Aorta (tissue), 5 donors: ENCODE results near the gene FAM118A. TPM values are rescaled to one million over a fixed set of nuclear protein-coding genes. Genes with fewer than 3 reads are reported as not detected.
"Not testable (repeated sequence)": the region's sequence is repeated elsewhere in the genome, so short reads cannot be mapped to it uniquely, and the experiment has no call there.

Experiments
- ATAC-seq: fragments of 200-7000 bp; cut with Tn5 transposase; one replicate; pipeline ENCODE4 v1.9.1; 2022; ENCODE audit warnings: moderate library complexity; ENCODE audit not compliant: low FRiP score
- DNase-seq, 2 donors: peaks; one replicate each; pipeline ENCODE4 v3.0.0-alpha.2; 2020
- H3K27ac ChIP-seq, 2 donors: one replicate each; pipeline ENCODE4 v1.5.1; 2013; ENCODE audit warnings: low read length in 2 of 2, mild to moderate bottlenecking in 2 of 2, moderate library complexity in 2 of 2, control low read depth in 1 of 2, inconsistent platforms in 1 of 2, low read depth in 1 of 2
- H3K27me3 ChIP-seq, 2 donors: one replicate each; pipeline ENCODE4 v1.6.1; 2013; ENCODE audit warnings: control low read depth in 1 of 2, low read length in 1 of 2, mild to moderate bottlenecking in 1 of 2, moderate library complexity in 1 of 2; ENCODE audit not compliant: insufficient read depth in 2 of 2, control insufficient read depth in 1 of 2
- H3K36me3 ChIP-seq, 2 donors: one replicate each; pipeline ENCODE4 v1.6.1; 2013; ENCODE audit warnings: control low read depth in 1 of 2, low read length in 1 of 2, mild to moderate bottlenecking in 1 of 2; ENCODE audit not compliant: insufficient read depth in 2 of 2, control insufficient read depth in 1 of 2
- H3K4me1 ChIP-seq, 2 donors: one replicate each; pipeline ENCODE4 v1.6.1; 2013; ENCODE audit warnings: low read length in 2 of 2, control low read depth in 1 of 2, mild to moderate bottlenecking in 1 of 2, moderate library complexity in 1 of 2; ENCODE audit not compliant: insufficient read depth in 2 of 2, control insufficient read depth in 1 of 2
- H3K4me3 ChIP-seq, 2 donors: one replicate each; pipeline ENCODE4 v1.5.1; 2013; ENCODE audit warnings: low read length in 2 of 2, control low read depth in 1 of 2, mild to moderate bottlenecking in 1 of 2
- H3K9me3 ChIP-seq: one replicate; pipeline ENCODE4 v1.6.1; 2013; ENCODE audit warnings: mild to moderate bottlenecking, low read length; ENCODE audit not compliant: control insufficient read depth
- WGBS, 2 donors: extraction: QIAGEN DNeasy Blood & Tissue Kit; methylation state at CpG; one replicate each; pipeline ENCODE4 v1.1.7; 2013; 5-methylcytosine and 5-hydroxymethylcytosine counted together
- intact Hi-C, 2 donors: fragments of 100-400 bp; cut with DNase I; formaldehyde crosslinking; loops; one replicate each; pipeline versions ENCODE4 v1.14.2 to v1.15.0; 2022
- long read RNA-seq, 2 donors: library from polyadenylated mRNA; unstranded; transcript quantifications; one replicate each; pipeline ENCODE4 v2.0.0, GENCODE V29; 2020 to 2021
- polyA plus RNA-seq, 2 donors: library from polyadenylated mRNA; stranded (reverse); fragments of 200-250 nt; gene quantifications; one replicate each; pipeline ENCODE4 v1.2.3, GENCODE V29; 2013
- total RNA-seq, 2 donors: library from RNA; stranded (reverse); fragmentation: NEBNext Ultra II Directional; extraction: Animal tissue kit (Norgen Biotek cat#: 25700); gene quantifications; one replicate each; pipeline ENCODE4 v1.2.1, GENCODE V29; 2021
- donor health status: healthy with polysubstance abuse.
- donor health status: Bipolar disorder and iron deficiency.
- donor health status: DM: no; HTN: no; CAD: no.
- donor health status: DM: no; HTN: no; CAD: no.
- donor health status: DM: yes; HTN: yes; CAD: no.

FAM118A gene
- total RNA-seq, result 10 to 100 TPM; 59.2 to 66.7 TPM
- polyA plus RNA-seq, result 100 to 1,000 TPM in 1 of 2 donors, 1 to 10 TPM in 1; 8.6 to 320 TPM
- long read RNA-seq, donor 1, partial matches to known transcripts, result 5 of 26 reads
- long read RNA-seq, donor 1, other reads (novel, unspliced or antisense), result 17 of 26 reads
- long read RNA-seq, donor 2, partial matches to known transcripts, result 3 of 18 reads
- long read RNA-seq, donor 2, other reads (novel, unspliced or antisense), result 15 of 18 reads

DNA sequence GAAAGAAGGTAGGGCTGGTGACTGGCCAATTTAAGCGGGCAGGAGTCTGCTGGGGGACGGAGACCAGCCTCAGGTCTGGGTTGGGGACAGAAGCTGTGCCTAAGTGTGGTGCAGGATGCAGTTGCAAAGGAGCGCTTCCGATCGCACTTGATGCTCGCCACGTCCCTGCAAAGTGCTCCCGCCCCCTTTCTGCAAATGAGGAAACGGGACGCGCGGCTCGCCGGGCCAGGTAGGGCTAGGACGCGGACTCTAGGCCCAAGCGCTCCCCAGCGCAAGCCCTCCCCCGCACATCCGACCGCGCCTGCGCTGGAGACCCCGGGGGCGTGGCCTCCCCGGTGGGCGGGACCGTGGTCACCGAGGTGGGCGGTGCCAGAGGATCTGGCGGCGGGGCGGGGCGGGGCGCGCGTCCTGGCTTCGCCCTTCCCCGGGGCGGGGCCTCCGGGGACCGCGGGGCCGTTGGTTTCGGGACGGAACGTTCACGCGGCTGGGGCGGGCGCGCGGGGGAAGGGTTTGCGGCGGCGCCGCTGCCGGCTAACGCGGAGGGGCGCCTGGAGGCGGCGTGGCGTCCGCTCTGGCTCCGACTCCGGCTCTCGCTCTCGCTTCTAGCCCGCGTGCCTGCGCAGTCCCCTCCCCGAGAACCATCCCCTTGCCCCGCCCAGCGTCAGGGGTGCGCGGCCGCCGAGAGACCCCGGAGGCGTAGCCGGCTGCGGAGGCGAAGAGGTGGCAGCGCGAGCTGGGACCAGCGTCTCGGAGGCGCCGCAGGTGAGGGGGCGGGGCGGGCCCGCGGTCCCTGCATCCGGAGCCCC lies at the start of gene FAM118A:
Gene FAM118A, plus strand, starts transcription at position 513 of the 806 bp plus-strand sequence. CDS start 12,446 bp downstream, outside the sequence.
- H3K36me3 ChIP-seq, result no peaks in the 10 kb centered on the region
- 1% methylated on average over 38 to 95 of the region's 95 CpGs for WGBS, 2 donors
- DNase-seq (peak; percentile 95 to 97), ATAC-seq (peak; percentile 96)
- H3K4me3 ChIP-seq, result peak within 1 kb of the TSS; percentile 78 to 83
- peaks cover 0 to 2% of the 10 kb centered on the region in 2 donors for H3K4me1 ChIP-seq
- no peaks in the 10 kb centered on the region for H3K9me3 ChIP-seq
- intact Hi-C loops, result loop anchor here (5.0 to 10.0 kb wide), 4 partner anchors 32 to 775 kb away; no protein-coding TSS in a partner anchor
- H3K27me3 ChIP-seq, result no peaks in the 10 kb centered on the region
- peak within 1 kb of the TSS in 1 of 2 donors; percentile 25 for H3K27ac ChIP-seq

DNA sequence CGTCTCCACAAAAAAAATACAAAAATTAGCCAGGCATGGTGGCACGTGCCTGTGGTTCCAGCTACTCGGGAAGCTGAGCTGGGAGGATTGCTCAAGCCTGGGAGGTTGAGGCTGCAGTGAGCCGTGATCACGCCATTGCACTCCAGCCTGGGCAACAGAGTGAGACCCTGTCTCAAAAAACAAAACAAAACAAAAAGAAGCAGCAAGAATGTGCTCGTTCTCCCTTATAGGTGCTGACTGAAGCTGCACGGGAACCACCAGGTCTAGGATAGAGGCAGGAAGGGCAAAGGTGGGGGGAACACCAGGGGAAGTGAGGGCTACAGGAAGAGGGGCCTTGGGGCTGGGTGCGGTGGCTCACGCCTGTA lies 49.4 kb upstream of the FAM118A start:
- ATAC-seq, H3K36me3 ChIP-seq, H3K27me3 ChIP-seq, H3K4me3 ChIP-seq, H3K9me3 ChIP-seq, DNase-seq, H3K27ac ChIP-seq, H3K4me1 ChIP-seq: not testable (repeated sequence)
- intact Hi-C loops, result loop anchor here in 1 of 2 donors (5.0 kb wide), 1 partner anchor 93 kb away; no protein-coding TSS in a partner anchor
- 93 to 95% methylated on average over 9 of the region's 9 CpGs for WGBS, 2 donors

DNA sequence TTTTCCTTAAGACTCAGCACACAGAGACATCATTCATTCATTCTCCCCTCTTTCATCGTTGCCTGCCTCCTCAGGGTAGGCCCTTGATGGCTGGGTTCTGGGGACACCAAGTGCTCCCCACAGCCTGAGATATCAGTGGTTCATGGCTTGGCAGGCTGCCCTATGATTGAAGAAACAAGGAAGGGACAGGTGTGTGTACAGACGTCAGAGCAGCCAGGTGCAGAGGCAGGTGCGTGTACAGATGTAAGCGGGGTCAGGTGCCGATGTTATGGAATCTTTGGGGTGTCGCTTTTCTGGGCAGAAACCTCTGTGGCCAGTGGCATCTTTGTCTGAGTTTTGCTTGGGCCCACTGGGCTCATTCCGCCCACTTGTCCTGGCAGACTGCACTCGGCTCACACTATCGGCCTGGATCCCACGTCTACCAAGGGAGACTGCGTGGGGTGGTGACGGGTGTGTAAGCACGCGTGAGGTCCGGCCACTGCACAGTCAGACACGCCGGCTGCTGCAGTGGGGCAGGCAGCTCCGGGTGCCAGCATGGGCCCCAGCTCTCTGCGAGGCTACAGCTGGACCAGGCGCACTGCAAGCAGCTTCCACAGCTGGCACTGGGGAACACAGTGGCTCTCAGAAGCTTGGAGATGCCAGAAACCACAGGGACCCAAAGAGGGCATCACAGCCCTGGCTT lies 48.2 kb upstream of the FAM118A start:
- 73 to 77% methylated on average over 20 of the region's 20 CpGs for WGBS, 2 donors
- Histone ChIP-seq H3K9me3 (no peaks in the 10 kb centered on the region), H3K4me1 (no peaks in the 10 kb centered on the region), H3K36me3 (no peaks in the 10 kb centered on the region), H3K27ac (no peak overlapping the region), H3K4me3 (no peak overlapping the region), H3K27me3 (no peaks in the 10 kb centered on the region)
- peak in 1 of 2 donors; percentile 51 for DNase-seq
- ATAC-seq, result no peak
- intact Hi-C loops, result loop anchor here in 1 of 2 donors (5.0 kb wide), 1 partner anchor 94 kb away; no protein-coding TSS in a partner anchor

DNA sequence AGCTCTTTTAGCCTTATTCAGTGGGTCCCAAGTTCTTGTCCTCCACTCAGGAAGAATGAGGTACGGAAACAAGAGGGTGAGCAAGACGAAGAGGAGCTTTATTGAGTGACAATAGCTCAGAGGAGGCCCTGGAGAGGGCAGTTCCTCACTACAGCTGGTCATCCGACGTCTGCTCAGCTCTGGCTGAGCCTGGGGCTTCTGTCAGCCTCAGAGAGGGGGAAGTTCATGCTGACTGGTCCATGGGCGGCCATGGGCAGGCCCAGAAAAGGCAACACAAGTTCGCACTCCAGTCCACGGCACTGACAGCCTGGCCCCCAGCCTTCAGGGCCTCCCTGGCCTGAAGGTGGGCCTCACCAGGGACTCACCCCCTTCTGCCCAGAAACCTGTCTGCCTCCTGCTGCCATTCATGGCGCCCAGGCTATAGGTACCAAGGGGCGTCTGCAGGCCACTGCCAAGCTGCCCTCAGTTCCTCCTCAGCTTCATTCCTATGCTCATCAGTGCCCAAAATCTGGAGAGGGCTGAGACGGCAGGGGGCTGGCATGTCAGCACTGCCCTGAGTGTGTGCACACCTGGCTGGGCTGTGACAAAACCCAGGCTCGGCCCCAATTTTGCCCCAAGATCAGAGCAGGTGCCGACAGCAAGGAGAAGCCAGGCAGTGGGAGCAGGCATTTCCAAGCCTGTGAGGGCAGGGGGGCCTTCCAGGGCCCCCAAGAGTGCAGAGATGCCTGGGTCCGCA lies 47.4 kb upstream of the FAM118A start:
- WGBS, 2 donors, result 75 to 90% methylated on average over 12 to 13 of the region's 13 CpGs
- ATAC-seq, result no peak

DNA sequence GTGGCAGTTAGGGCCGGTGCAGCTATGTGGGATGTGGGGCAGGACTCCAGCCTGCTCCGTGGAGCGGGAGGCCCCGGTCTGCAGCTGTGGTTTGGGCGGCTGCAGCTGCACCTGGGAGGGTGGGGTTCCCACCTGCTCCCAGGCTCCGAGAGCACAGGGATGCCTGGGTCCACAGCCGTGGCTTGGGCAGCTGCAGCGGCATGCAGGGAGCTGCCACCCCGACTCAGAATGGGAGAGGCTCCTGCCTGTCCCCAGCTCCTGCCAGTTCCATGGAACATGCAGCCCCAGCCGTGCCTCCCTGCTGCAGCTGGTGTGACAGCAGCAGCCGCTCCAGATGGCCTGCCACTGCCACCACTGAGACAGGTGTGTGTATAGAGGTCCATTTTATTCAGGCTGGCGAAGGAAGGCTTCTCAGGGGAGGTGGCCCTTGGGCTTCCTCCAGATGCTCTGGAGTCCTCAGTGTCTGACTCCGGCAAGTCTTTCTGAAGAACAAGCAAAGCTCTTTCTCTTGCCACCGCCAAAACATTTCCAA lies 46.7 kb upstream of the FAM118A start:
- Histone ChIP-seq H3K27me3 (no peaks in the 10 kb centered on the region), H3K36me3 (no peaks in the 10 kb centered on the region), H3K4me3 (no peak overlapping the region), H3K27ac (no peak overlapping the region), H3K4me1 (no peaks in the 10 kb centered on the region), H3K9me3 (no peaks in the 10 kb centered on the region)
- DNase-seq (peak in 1 of 2 donors; percentile 45), ATAC-seq (no peak)
- intact Hi-C loops, result loop anchor here in 1 of 2 donors (5.0 kb wide), 1 partner anchor 96 kb away; no protein-coding TSS in a partner anchor
- 83 to 84% methylated on average over 14 of the region's 14 CpGs for WGBS, 2 donors

More for the DNA sequence above, 47.4 kb upstream of the FAM118A start:
- Histone ChIP-seq H3K27me3 (no peaks in the 10 kb centered on the region), H3K4me1 (no peaks in the 10 kb centered on the region), H3K36me3 (no peaks in the 10 kb centered on the region), H3K9me3 (no peaks in the 10 kb centered on the region), H3K27ac (no peak overlapping the region), H3K4me3 (no peak overlapping the region)
- intact Hi-C loops, result loop anchor here in 1 of 2 donors (5.0 kb wide), 1 partner anchor 95 kb away; no protein-coding TSS in a partner anchor
- DNase-seq, result peak; percentile 55 to 76

DNA sequence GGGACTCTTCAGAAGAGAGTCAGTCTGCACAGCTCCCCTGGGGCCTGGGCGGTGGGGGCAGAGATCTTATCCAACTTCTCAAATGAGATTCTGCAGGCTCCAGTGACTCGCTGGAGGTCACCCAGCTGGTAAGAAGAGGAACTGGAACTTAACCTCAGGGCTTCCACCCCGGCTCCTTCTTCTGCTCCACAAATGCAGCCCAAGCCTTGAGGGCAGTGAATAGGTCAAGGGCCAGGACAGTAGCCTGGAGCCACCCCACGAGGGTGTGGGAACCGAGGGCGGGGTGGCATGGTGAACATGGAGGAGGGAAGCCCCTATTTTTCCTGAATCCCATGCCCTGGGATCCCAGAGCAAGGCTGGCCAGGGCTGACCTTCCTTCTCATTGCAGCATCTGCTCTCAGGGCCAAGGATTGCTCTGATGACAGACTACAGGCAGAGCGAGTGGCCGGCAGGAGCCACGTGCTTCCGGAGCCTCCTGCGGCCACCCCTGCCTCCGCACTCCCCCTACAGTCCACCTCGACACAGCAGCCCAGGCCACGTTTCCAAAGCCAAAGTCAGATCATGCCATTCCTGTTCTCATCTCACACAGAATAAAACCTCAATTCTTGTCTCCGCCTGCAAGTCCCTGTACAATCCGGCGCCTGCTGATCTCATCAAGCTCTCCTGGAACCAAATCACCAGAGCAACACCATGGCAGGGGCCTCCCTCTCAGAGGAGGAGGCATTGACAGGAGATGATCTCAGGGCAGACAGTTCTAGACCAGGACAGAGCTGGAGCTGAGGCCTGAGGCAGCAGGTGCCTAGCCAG lies 46.1 kb upstream of the FAM118A start:
- Histone ChIP-seq H3K27ac (no peak overlapping the region), H3K4me1 (no peaks in the 10 kb centered on the region), H3K9me3 (no peaks in the 10 kb centered on the region), H3K36me3 (no peaks in the 10 kb centered on the region), H3K4me3 (no peak overlapping the region), H3K27me3 (no peaks in the 10 kb centered on the region)
- intact Hi-C loops, result loop anchor here in 1 of 2 donors (5.0 kb wide), 1 partner anchor 96 kb away; no protein-coding TSS in a partner anchor
- ATAC-seq (peak; percentile 91), DNase-seq (peak; percentile 85 to 87)
- 27 to 28% methylated on average over 17 of the region's 17 CpGs for WGBS, 2 donors

DNA sequence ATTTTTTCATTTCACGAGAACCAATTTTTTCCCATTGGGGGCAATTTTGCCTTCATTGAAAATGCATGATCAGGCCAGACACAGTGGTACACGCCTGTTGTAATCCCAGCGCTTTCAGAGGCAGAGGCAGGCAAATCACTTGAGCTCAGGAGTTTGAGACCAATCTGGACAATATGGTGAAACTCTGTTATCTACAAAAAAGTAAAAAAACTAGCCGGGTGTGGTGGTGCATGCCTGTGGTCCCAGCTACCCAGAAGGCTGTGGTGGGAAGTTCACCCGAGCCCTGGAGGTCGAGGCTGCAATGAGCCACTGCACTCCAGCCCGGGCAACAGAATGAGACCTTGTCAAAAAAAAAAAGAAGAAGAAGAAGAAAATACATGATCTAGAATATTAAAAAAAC lies 44.2 kb upstream of the FAM118A start:
- WGBS, 2 donors, result 76 to 84% methylated on average over 7 of the region's 7 CpGs
- no peak overlapping the region for H3K4me3 ChIP-seq
- no peaks in the 10 kb centered on the region for H3K4me1 ChIP-seq
- H3K27me3 ChIP-seq, result no peaks in the 10 kb centered on the region
- H3K36me3 ChIP-seq, result no peaks in the 10 kb centered on the region
- intact Hi-C loops, result no loop called here
- no peaks in the 10 kb centered on the region for H3K9me3 ChIP-seq
- no peak overlapping the region for H3K27ac ChIP-seq
- ATAC-seq, result no peak
- no peak for DNase-seq
